Right lobe of liver (tissue), 4 donors: ENCODE results near the gene PIGT.

Experiments used
- POLR2A ChIP-seq: fragments of 450-650 bp; IDR thresholded peaks from one replicate; pipeline ENCODE4 v1.6.1; 2017; ENCODE audit warnings: antibody characterized with exemption, mild to moderate bottlenecking
- TF ChIP-seq, protein P1 (sequence below), 4 donors: fragments of 200-600 bp in 3 of 4; fragments of 450-650 bp in 1 of 4; IDR thresholded peaks; one replicate each; pipeline versions ENCODE4 v1.5.1 to v1.8.0; 2016 to 2022; ENCODE audit warnings: antibody characterized with exemption in 4 of 4, mild to moderate bottlenecking in 2 of 4
- donor health status: DM: no; HTN: no; CAD: no.
- donor health status: DM: no; HTN: no; CAD: no.
- donor health status: DM: no; HTN: yes; CAD: no.

DNA sequence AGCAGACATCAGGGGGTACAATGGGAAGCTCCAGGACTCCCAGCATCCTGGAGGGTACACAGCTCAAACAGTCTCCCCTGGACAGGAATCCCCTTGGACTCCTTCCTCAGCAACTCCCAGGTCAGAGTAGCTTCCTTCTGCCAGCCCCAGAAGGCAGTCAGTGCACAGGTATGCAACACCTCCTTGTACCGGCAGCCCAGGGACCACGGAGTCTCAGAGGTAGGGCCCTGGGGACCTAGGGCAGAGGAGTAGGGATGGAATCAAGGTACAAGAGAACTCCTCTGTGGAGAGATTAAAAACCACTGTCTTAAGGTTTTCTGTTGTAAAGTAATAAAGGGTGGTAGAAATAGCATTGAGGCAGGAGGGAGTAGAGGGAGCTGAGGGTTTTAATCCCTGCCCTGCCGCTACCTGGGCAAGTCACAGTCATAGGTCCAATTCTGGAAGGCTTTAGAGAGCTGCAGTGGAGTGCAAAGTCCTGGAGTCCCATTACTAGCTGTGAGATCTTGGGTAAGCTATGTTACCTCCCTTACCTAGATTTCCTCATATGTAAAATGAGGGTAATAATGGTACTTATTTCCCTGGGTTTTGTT is 45.3 kb upstream of the PIGT start:
- TF ChIP-seq, protein P1, sequence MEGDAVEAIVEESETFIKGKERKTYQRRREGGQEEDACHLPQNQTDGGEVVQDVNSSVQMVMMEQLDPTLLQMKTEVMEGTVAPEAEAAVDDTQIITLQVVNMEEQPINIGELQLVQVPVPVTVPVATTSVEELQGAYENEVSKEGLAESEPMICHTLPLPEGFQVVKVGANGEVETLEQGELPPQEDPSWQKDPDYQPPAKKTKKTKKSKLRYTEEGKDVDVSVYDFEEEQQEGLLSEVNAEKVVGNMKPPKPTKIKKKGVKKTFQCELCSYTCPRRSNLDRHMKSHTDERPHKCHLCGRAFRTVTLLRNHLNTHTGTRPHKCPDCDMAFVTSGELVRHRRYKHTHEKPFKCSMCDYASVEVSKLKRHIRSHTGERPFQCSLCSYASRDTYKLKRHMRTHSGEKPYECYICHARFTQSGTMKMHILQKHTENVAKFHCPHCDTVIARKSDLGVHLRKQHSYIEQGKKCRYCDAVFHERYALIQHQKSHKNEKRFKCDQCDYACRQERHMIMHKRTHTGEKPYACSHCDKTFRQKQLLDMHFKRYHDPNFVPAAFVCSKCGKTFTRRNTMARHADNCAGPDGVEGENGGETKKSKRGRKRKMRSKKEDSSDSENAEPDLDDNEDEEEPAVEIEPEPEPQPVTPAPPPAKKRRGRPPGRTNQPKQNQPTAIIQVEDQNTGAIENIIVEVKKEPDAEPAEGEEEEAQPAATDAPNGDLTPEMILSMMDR (IDR thresholded peaks at IDR 0.05) = no peak
- TF ChIP-seq POLR2A = no peak
